H1 (cell line): Measurements from ENCODE around the gene CCDC18.

Experiments used
- JUN ChIP-seq: IDR thresholded peaks from 2 replicates; pipeline ENCODE4 v1.6.1; 2011; ENCODE audit warnings: low read depth, mild to moderate bottlenecking, improper control_type of control experiment, low read length
- POLR2A ChIP-seq, 2 experiments: IDR thresholded peaks; 1 replicate in 1 of 2; 2 replicates in 1 of 2; pipeline ENCODE4 v1.6.1; 2011; ENCODE audit warnings: low read depth in 2 of 2, low read length in 2 of 2, mild to moderate bottlenecking in 2 of 2; ENCODE audit errors: control extremely low read depth in 1 of 2

- TF ChIP-seq POLR2A (IDR thresholded peaks at IDR 0.05; ENCODE audit: control extremely low read depth in 1 of 2, low read depth in 2 of 2, low read length in 2 of 2) = no peak
- no peak for TF ChIP-seq JUN
These were observed 141.8 kb downstream of the CCDC18 start for GRCh38 chr1:93322349-93322748.
